RWPE1 (cell line): ENCODE results near the gene PA2G4.
A peak's percentile ranks its signal among the peaks of the same experiment; 100 is the strongest.
"Not testable (repeated sequence)": the region's sequence is repeated elsewhere in the genome, so short reads cannot be mapped to it uniquely, and the experiment has no call there.

Experiments
- CTCF ChIA-PET: fragments of 350-600 bp; sonication (Branson Sonifier 250); formaldehyde crosslinking; extraction: SDS; loops from one replicate; lab custom pipeline; 2021; lab: Yijun Ruan, JAX
- POLR2A ChIA-PET: fragments of 400-600 bp; formaldehyde crosslinking; extraction: SDS; loops from one replicate; lab custom pipeline; 2020; ENCODE audit warnings: antibody characterized with exemption; ENCODE audit not compliant: low non-redundant PET; lab: Yijun Ruan, JAX
- DNase-seq: peaks from one replicate; pipeline ENCODE4 v3.0.0; 2012; ENCODE audit warnings: low spot score
- H3K27ac ChIP-seq: fragments of 450-650 bp; 2 replicates; pipeline ENCODE4 v1.5.1; 2017
- CTCF ChIP-seq: fragments of 450-650 bp; conservative IDR thresholded peaks from 2 replicates; pipeline ENCODE4 v1.5.1; 2017; ENCODE audit warnings: low read depth, mild to moderate bottlenecking

The PA2G4 gene

GRCh38 chr12:56104109-56104814 lies at the start of gene PA2G4:
Gene PA2G4 (plus strand): TSS chr12:56104559. CDS start chr12:56104738, 179 bp downstream.
- ChIA-PET POLR2A (interaction anchor here (0.6 to 2.7 kb wide), 9 partner anchors 8 to 60 kb away, joined by 3 to 10 read pairs (median 5); partner anchors contain the start of gene ZC3H10), CTCF (interaction anchor here (0.7 to 1.4 kb wide), 3 partner anchors 20 to 108 kb away, joined by 3 to 10 read pairs (median 3); no protein-coding TSS in a partner anchor)
- no peak for TF ChIP-seq CTCF
- peak; percentile 96 for DNase-seq
- peak within 1 kb of the TSS; percentile 83 for H3K27ac ChIP-seq

- POLR2A ChIA-PET, H3K27ac ChIP-seq, DNase-seq: not testable (repeated sequence)
- CTCF ChIA-PET = interaction anchor here (0.5 to 0.7 kb wide), 2 partner anchors 130 to 299 kb away, joined by 3 to 4 read pairs; no protein-coding TSS in a partner anchor
Measured at GRCh38 chr12:56059964-56060363, 44.4 kb upstream of the PA2G4 start.

- ChIA-PET CTCF (no interaction called here), POLR2A (no interaction called here)
- no peak for TF ChIP-seq CTCF
- no peak overlapping the region for H3K27ac ChIP-seq
- DNase-seq = no peak
Measured at GRCh38 chr12:56061982-56062381, 42.4 kb upstream of the PA2G4 start.

GRCh38 chr12:56062996-56063395 lies 41.4 kb upstream of the PA2G4 start:
- no peak overlapping the region for H3K27ac ChIP-seq
- ChIA-PET CTCF (no interaction called here), POLR2A (no interaction called here)
- no peak for TF ChIP-seq CTCF
- no peak for DNase-seq

DNA sequence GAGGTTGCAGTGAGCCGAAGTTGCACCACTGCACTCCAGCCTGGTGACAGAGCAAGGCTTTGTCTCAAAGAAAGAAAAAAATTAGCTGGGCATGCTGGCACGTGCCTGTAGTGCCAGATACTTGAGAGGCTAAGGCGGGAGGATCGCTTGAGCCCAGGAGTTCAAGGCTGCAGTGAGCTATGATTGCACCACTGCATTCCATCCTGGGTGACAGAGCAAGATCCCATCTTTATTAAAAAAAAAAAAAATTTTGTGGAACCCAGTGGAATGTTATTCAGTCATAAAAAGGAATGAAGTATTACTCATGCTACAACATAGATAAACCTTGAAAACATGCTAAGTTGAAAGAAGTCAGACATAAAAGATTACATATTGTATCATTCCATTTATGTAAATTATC lies 32.7 kb upstream of the PA2G4 start:
- no peak for DNase-seq
- no peak for TF ChIP-seq CTCF
- ChIA-PET POLR2A (no interaction called here), CTCF (no interaction called here)
- no peak overlapping the region for H3K27ac ChIP-seq

- DNase-seq = no peak
- TF ChIP-seq CTCF = no peak
- POLR2A ChIA-PET = no interaction called here
- CTCF ChIA-PET = no interaction called here
- no peak overlapping the region for H3K27ac ChIP-seq
Measured at GRCh38 chr12:56074396-56074795, 30.0 kb upstream of the PA2G4 start.

GRCh38 chr12:56077966-56078365 lies 26.4 kb upstream of the PA2G4 start:
- H3K27ac ChIP-seq, POLR2A ChIA-PET, DNase-seq: not testable (repeated sequence)
- CTCF ChIA-PET = interaction anchor here (0.9 kb wide), 1 partner anchor 9 kb away, joined by 6 read pairs; no protein-coding TSS in a partner anchor
